OCI-LY1 (cell line): ENCODE data around the gene EIF4E1B.

Experiments used
- H2AFZ ChIP-seq: fragments of 200-600 bp; sonication (generic), shearing (Covaris generic); 2 replicates; pipeline ENCODE4 v1.6.0; 2014; ENCODE audit warnings: antibody characterized with exemption, mild to moderate bottlenecking, low read length
- H3F3A ChIP-seq: fragments of 200-600 bp; sonication (generic), shearing (Covaris generic); 2 replicates; pipeline ENCODE4 v1.6.0; 2014; ENCODE audit warnings: mild to moderate bottlenecking, antibody characterized with exemption, low read length, moderate library complexity; ENCODE audit not compliant: insufficient read depth
- H3K27ac ChIP-seq: fragments of 200-600 bp; sonication (generic); 2 replicates; pipeline ENCODE4 v1.5.1; 2014; ENCODE audit warnings: low read length, mixed run types, mild to moderate bottlenecking, low read depth; ENCODE audit not compliant: poor library complexity, severe bottlenecking
- H3K27me3 ChIP-seq: fragments of 200-600 bp; sonication (generic); 2 replicates; pipeline ENCODE4 v1.6.0; 2014; ENCODE audit warnings: antibody characterized with exemption, mild to moderate bottlenecking, low read length, moderate library complexity; ENCODE audit not compliant: insufficient read depth
- H3K36me3 ChIP-seq: fragments of 200-600 bp; sonication (generic); 2 replicates; pipeline ENCODE4 v1.6.1; 2014; ENCODE audit warnings: mild to moderate bottlenecking, antibody characterized with exemption, low read length, moderate library complexity, mixed read lengths; ENCODE audit not compliant: insufficient read depth
- H3K4me1 ChIP-seq: fragments of 200-600 bp; sonication (generic); 2 replicates; pipeline ENCODE4 v1.5.1; 2014; ENCODE audit warnings: mild to moderate bottlenecking, low read length, moderate library complexity; ENCODE audit not compliant: insufficient read depth, severe bottlenecking
- H3K4me2 ChIP-seq: fragments of 200-600 bp; sonication (generic), shearing (Covaris generic); 2 replicates; pipeline ENCODE4 v1.6.1; 2014; ENCODE audit warnings: low read length
- H3K4me3 ChIP-seq: fragments of 200-600 bp; sonication (generic); 2 replicates; pipeline ENCODE4 v1.5.1; 2014; ENCODE audit warnings: low read length, low read depth, mild to moderate bottlenecking, mixed read lengths; ENCODE audit not compliant: poor library complexity, severe bottlenecking
- H3K79me2 ChIP-seq: fragments of 200-600 bp; shearing (Covaris generic); 2 replicates; pipeline ENCODE4 v1.6.1; 2016; ENCODE audit warnings: mixed run types, low read length, mixed read lengths; ENCODE audit not compliant: insufficient read depth
- H3K9ac ChIP-seq: fragments of 200-600 bp; sonication (generic), shearing (Covaris generic); 2 replicates; pipeline ENCODE4 v1.6.1; 2014; ENCODE audit warnings: mild to moderate bottlenecking, low read length, mixed read lengths
- H3K9me2 ChIP-seq: fragments of 200-600 bp; sonication (generic), shearing (Covaris generic); 2 replicates; pipeline ENCODE4 v1.6.1; 2014; ENCODE audit warnings: low read depth, mild to moderate bottlenecking, low read length, mixed read lengths
- H3K9me3 ChIP-seq: fragments of 200-600 bp; shearing (Covaris generic); 2 replicates; pipeline ENCODE4 v1.6.1; 2014; ENCODE audit warnings: low read length, mixed read lengths
- H4K20me1 ChIP-seq: fragments of 200-600 bp; sonication (generic), shearing (Covaris generic); 2 replicates; pipeline ENCODE4 v1.6.0; 2016; ENCODE audit warnings: mild to moderate bottlenecking, low read length; ENCODE audit not compliant: insufficient read depth
- EZH2 ChIP-seq: fragments of 200-600 bp; sonication (generic), shearing (Covaris generic); IDR thresholded peaks from 2 replicates; pipeline ENCODE4 v1.8.0; 2017; ENCODE audit warnings: borderline replicate concordance, mixed run types, mild to moderate bottlenecking, antibody characterized with exemption, low read length, moderate library complexity, mixed read lengths
- TF ChIP-seq, protein P1 (sequence below): fragments of 200-600 bp; sonication (generic), shearing (Covaris generic); IDR thresholded peaks from 2 replicates; pipeline ENCODE4 v1.5.1; 2017; ENCODE audit warnings: mild to moderate bottlenecking, antibody characterized with exemption, low read length, moderate library complexity, mixed read lengths

The EIF4E1B gene

DNA sequence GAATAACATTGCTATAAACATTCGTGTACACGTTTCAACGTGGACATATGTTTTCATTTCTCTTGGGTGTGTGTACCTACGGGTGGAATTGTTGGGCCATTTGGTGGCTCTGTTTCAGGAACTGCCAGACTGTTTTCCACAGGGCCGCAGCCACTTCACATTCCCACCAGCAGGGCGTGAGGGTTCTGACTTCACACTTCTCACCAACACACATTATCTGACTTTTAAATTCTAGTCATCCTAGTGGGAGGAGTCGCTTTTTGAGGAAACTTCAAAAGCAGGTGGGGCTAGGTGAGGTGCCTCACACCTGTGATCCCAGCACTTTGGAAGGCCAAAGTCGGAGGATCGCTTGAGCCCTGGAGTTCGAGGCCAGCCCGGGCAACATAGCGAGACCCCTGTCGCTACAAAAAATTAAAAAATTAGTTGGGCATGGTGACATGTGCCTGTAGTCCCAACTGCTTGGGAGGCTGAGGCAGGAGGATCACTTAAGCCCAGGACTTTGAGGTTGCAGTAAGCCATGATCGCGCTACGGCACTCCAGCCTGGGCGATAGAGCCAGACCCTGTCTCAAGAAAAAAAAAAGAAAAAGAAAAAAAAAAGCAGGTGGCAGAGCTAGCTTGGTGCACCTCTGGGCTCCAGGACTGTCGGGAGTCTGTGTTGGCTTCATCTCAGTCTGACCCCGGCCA is 45.3 kb downstream of the EIF4E1B start:
- no peaks in the 10 kb centered on the region for H3K79me2 ChIP-seq
- no peak overlapping the region for H3K4me3 ChIP-seq
- H3K9me2 ChIP-seq = no peaks in the 10 kb centered on the region
- no peak overlapping the region for H3K4me2 ChIP-seq
- H3K4me1 ChIP-seq = no peaks in the 10 kb centered on the region
- H2AFZ ChIP-seq = no peak overlapping the region
- TF ChIP-seq EZH2 = no peak
- TF ChIP-seq, protein P1, sequence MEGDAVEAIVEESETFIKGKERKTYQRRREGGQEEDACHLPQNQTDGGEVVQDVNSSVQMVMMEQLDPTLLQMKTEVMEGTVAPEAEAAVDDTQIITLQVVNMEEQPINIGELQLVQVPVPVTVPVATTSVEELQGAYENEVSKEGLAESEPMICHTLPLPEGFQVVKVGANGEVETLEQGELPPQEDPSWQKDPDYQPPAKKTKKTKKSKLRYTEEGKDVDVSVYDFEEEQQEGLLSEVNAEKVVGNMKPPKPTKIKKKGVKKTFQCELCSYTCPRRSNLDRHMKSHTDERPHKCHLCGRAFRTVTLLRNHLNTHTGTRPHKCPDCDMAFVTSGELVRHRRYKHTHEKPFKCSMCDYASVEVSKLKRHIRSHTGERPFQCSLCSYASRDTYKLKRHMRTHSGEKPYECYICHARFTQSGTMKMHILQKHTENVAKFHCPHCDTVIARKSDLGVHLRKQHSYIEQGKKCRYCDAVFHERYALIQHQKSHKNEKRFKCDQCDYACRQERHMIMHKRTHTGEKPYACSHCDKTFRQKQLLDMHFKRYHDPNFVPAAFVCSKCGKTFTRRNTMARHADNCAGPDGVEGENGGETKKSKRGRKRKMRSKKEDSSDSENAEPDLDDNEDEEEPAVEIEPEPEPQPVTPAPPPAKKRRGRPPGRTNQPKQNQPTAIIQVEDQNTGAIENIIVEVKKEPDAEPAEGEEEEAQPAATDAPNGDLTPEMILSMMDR = no peak
- no peaks in the 10 kb centered on the region; the same call in 1 of the 2 replicates for H3K27me3 ChIP-seq
- no peaks in the 10 kb centered on the region for H3K36me3 ChIP-seq
- no peaks in the 10 kb centered on the region for H4K20me1 ChIP-seq
- no peak overlapping the region for H3K27ac ChIP-seq
- no peaks in the 10 kb centered on the region for H3K9me3 ChIP-seq
- no peaks in the 10 kb centered on the region for H3F3A ChIP-seq
- H3K9ac ChIP-seq = no peak overlapping the region

DNA sequence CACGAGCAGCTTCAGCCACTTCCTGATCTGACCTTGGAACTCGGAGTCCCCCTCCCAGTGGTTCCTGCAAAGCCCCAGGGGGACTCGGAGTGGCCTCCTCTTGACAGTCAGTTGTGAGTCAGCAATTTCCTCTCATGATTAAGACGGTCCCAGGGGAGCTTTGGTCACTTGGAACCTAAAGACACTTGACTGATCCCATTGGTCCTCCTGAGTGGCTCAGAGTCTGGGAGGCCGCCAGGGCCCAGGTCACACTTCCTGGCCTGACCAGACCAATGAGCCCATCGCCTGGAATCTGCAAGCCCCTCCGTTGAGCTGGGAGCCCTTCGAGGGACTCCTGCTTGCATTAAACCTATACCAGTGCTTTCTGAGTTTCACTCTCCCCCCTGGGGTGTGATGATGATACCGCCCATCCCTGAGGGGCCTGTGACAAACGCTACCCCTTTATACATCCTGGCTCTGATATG is 45.9 kb downstream of the EIF4E1B start:
- no peak overlapping the region for H3K9ac ChIP-seq
- no peaks in the 10 kb centered on the region for H3K36me3 ChIP-seq
- no peaks in the 10 kb centered on the region; the same call in 1 of the 2 replicates for H3K27me3 ChIP-seq
- H3F3A ChIP-seq = no peaks in the 10 kb centered on the region
- no peak overlapping the region for H3K4me3 ChIP-seq
- H3K4me1 ChIP-seq = no peaks in the 10 kb centered on the region
- no peak overlapping the region for H2AFZ ChIP-seq
- no peaks in the 10 kb centered on the region for H4K20me1 ChIP-seq
- H3K79me2 ChIP-seq = no peaks in the 10 kb centered on the region
- no peak overlapping the region for H3K4me2 ChIP-seq
- no peak overlapping the region for H3K27ac ChIP-seq
- no peaks in the 10 kb centered on the region for H3K9me2 ChIP-seq
- H3K9me3 ChIP-seq = no peaks in the 10 kb centered on the region
- TF ChIP-seq EZH2 = no peak
- TF ChIP-seq, protein P1 = no peak

DNA sequence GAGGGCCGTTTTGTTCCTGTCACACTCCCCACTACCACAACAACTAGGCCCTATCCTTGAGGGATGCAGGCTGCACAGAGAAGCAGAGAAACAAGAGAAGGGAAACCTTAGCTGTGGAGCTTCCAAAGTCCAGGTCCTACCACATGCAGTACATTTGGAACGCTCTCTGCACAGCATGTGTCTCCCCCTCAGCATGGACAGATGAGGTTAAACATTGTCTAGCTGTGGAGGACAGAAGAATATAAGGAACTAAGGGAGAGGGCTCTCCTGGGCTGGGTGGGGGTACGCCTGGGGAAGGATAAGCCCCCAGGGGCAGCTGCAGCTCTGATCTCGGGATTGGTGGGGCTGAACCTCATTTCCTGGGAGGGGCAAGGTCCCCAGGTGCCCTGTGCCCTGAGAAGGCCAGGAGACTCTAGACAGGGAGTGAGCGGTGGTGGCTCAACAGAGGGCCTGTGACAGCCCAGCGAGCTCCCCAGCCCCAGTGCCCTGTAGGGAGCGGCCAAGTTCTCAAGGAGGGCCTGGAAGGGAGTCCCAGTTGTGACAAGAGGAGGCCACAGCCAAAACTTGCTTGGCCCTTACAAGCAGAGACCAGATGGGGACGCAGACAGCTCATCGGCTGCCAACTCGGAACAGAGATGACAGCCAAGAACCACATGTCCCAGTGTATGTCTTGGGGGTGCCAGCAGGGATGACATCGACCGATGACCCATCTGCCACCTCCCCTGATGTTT is 46.9 kb downstream of the EIF4E1B start:
- H3K4me2 ChIP-seq = no peak overlapping the region

More for the DNA sequence above, 46.9 kb downstream of the EIF4E1B start:
- Histone ChIP-seq H3K9me2 (no peaks in the 10 kb centered on the region), H3K79me2 (no peaks in the 10 kb centered on the region), H2AFZ (no peak overlapping the region), H3K9ac (no peak overlapping the region), H4K20me1 (no peaks in the 10 kb centered on the region), H3F3A (no peaks in the 10 kb centered on the region), H3K4me1 (no peaks in the 10 kb centered on the region), H3K9me3 (no peaks in the 10 kb centered on the region), H3K36me3 (no peaks in the 10 kb centered on the region), H3K27me3 (no peaks in the 10 kb centered on the region; the same call in 1 of the 2 replicates), H3K4me3 (no peak overlapping the region), H3K27ac (no peak overlapping the region)
- TF ChIP-seq, protein P1 = no peak
